Esophagus mucosa (tissue), 1 donor: ENCODE measurements around the gene ZCWPW1. TPM values are rescaled to one million over a fixed set of nuclear protein-coding genes. Genes with fewer than 3 reads are reported as not detected.

Source experiments
- ATAC-seq: fragments of 200-7000 bp; cut with Tn5 transposase; one replicate; pipeline ENCODE4 v1.9.1; 2020
- total RNA-seq: library from RNA; stranded (reverse); gene quantifications from one replicate; pipeline ENCODE4 v1.2.4, GENCODE V29; 2023
- donor health status: DM: yes; HTN: yes; CAD: no.

ZCWPW1 gene
- 1.4 TPM for total RNA-seq

GRCh38 chr7:100428199-100428966, at the start of gene ZCWPW1:
TSS of gene ZCWPW1 (minus strand) at chr7:100428703. CDS start at chr7:100420649, 8,054 bp downstream.
- ATAC-seq: peak; percentile 78

GRCh38 chr7:100477871-100478267, 49.4 kb upstream of the ZCWPW1 start:
- ATAC-seq: peak; percentile 3

GRCh38 chr7:100476903-100477870, 48.7 kb upstream of the ZCWPW1 start:
- no peak for ATAC-seq

- ATAC-seq: no peak
Observed at GRCh38 chr7:100476101-100476780, 47.7 kb upstream of the ZCWPW1 start.

GRCh38 chr7:100475549-100475948, 47.0 kb upstream of the ZCWPW1 start:
- ATAC-seq: no peak

- no peak for ATAC-seq
Observed at GRCh38 chr7:100472854-100473499, 44.5 kb upstream of the ZCWPW1 start.

GRCh38 chr7:100472121-100472851, 43.8 kb upstream of the ZCWPW1 start:
- ATAC-seq: peak; percentile 8

- ATAC-seq: no peak
Observed at GRCh38 chr7:100471021-100471420, 42.5 kb upstream of the ZCWPW1 start.

- ATAC-seq: peak; percentile 86
Observed at GRCh38 chr7:100469227-100470044, 40.9 kb upstream of the ZCWPW1 start.

- no peak for ATAC-seq
Observed at GRCh38 chr7:100467638-100468373, 39.3 kb upstream of the ZCWPW1 start.

- no peak for ATAC-seq
Observed at GRCh38 chr7:100466653-100467605, 38.4 kb upstream of the ZCWPW1 start.

- ATAC-seq: peak; percentile 58
Observed at GRCh38 chr7:100465702-100466311, 37.3 kb upstream of the ZCWPW1 start.

GRCh38 chr7:100465299-100465698, 36.8 kb upstream of the ZCWPW1 start:
- ATAC-seq: no peak

- no peak for ATAC-seq
Observed at GRCh38 chr7:100464791-100465190, 36.3 kb upstream of the ZCWPW1 start.

GRCh38 chr7:100464210-100464660, 35.7 kb upstream of the ZCWPW1 start, which contains the start of gene SPACDR:
TSS of gene SPACDR (minus strand) at chr7:100464260. CDS start at chr7:100464025, 235 bp downstream.
- ATAC-seq: no peak

GRCh38 chr7:100457033-100457432, 28.5 kb upstream of the ZCWPW1 start:
- ATAC-seq: no peak

- peak; percentile 18 for ATAC-seq
Observed at GRCh38 chr7:100456562-100456961, 28.1 kb upstream of the ZCWPW1 start.

GRCh38 chr7:100455206-100455605, 26.7 kb upstream of the ZCWPW1 start:
- no peak for ATAC-seq
